HG02938 (cell line): ENCODE measurements around the gene TAPBP.

Experiments
- ATAC-seq: cut with Tn5 transposase; IDR thresholded peaks from one replicate; pipeline ENCODE4 v1.9.1; 2021; ENCODE audit warnings: mild to moderate bottlenecking, moderate library complexity; ENCODE audit not compliant: unreplicated experiment

The TAPBP gene

GRCh38 chr6:33249732-33250630, 63.9 kb downstream of the TAPBP start:
- ATAC-seq = no peak
